ENCODE measurements around the gene S100P. TPM values are rescaled to one million over a fixed set of nuclear protein-coding genes. Genes with fewer than 3 reads are reported as not detected.

The S100P gene
- total RNA-seq, 1 experiment from 2014 or later: 480 TPM

DNA sequence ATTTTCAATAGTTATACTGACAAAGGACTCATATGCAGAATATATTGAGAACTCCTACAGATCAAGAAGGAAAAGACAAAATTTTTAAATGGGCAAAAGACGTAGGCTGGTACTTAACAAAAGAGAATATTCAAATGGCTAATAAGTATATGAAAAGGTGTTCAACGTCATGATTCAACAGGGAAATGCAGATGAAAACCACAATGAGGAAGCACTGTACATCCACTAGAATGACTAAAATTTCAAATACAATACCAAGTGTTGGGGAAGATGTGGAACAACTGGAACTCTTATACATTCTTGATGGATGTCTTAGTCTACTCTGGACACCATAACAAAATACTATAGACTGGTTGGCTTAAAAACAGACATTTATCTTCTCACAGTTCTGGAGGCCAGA, 17.3 kb downstream of the S100P start:
- POLR2A ChIA-PET (ENCODE audit: unreplicated experiment): interaction anchor here (0.7 kb wide), 1 partner anchor 17 kb away, joined by 3 read pairs; the partner anchor contains the start of gene S100P

GRCh38 chr4:6714954-6715353, 21.3 kb downstream of the S100P start:
- no peak for TF ChIP-seq EZH2 (IDR thresholded peaks at IDR 0.05; ENCODE audit: low read depth)
- no peak for TF ChIP-seq CTCF (conservative IDR thresholded peaks at IDR 0.05)
- BruUV-seq (replicated peaks): no TSS peak
- Histone ChIP-seq H3K27me3 (ENCODE audit: insufficient read depth, low read depth) (no peaks in the 10 kb centered on the region), H3K79me2 (ENCODE audit: low read depth) (peaks cover 23% of the 10 kb centered on the region), H3K9me3 (ENCODE audit: insufficient read depth, low read depth) (no peaks in the 10 kb centered on the region), H2AFZ (no peak overlapping the region), H4K20me1 (ENCODE audit: insufficient read depth) (peaks cover 5% of the 10 kb centered on the region; the same call in 1 of the 2 replicates), H3F3A (ENCODE audit: insufficient read depth, low read depth) (peaks cover 12% of the 10 kb centered on the region; the same call in 1 of the 2 replicates), H3K4me1 (replicated peaks; ENCODE audit: insufficient read depth) (peaks cover 11% of the 10 kb centered on the region), H3K9me2 (ENCODE audit: insufficient read depth) (no peaks in the 10 kb centered on the region), H3K4me2 (0 out of 2 replicates have a peak overlapping the region, but pooled peaks have one; percentile 93), H3K4me3 (0 out of 2 replicates have a peak overlapping the region, but pooled peaks have one; percentile 94), H3K36me3 (ENCODE audit: low read depth) (no peaks in the 10 kb centered on the region), H3K27ac (no peak overlapping the region)
- ChIA-PET CTCF (no interaction called here), POLR2A (ENCODE audit: unreplicated experiment) (no interaction called here)
- DNase-seq: no peak
- intact Hi-C loops (cut with micrococcal nuclease; ENCODE audit: unreplicated experiment): loop anchor here (5.0 kb wide), 1 partner anchor 73 kb away; the partner anchor contains the start of gene MRFAP1

More for the DNA sequence above, 17.3 kb downstream of the S100P start:
- TF ChIP-seq EZH2 (IDR thresholded peaks at IDR 0.05; ENCODE audit: low read depth) (no peak), CTCF (conservative IDR thresholded peaks at IDR 0.05) (no peak)
- Histone ChIP-seq H2AFZ (no peak overlapping the region), H3K9me3 (ENCODE audit: insufficient read depth, low read depth) (no peaks in the 10 kb centered on the region), H4K20me1 (ENCODE audit: insufficient read depth) (no peaks in the 10 kb centered on the region), H3K9me2 (ENCODE audit: insufficient read depth) (no peaks in the 10 kb centered on the region), H3K4me2 (peak overlapping the region; percentile 90), H3F3A (ENCODE audit: insufficient read depth, low read depth) (peaks cover 7% of the 10 kb centered on the region; the same call in 1 of the 2 replicates), H3K36me3 (ENCODE audit: low read depth) (peaks cover 11% of the 10 kb centered on the region), H3K4me3 (no peak overlapping the region), H3K27me3 (ENCODE audit: insufficient read depth, low read depth) (no peaks in the 10 kb centered on the region), H3K27ac (no peak overlapping the region), H3K79me2 (ENCODE audit: low read depth) (peaks cover 36% of the 10 kb centered on the region), H3K4me1 (replicated peaks; ENCODE audit: insufficient read depth) (peaks cover 21% of the 10 kb centered on the region)
- CTCF ChIA-PET: no interaction called here
- intact Hi-C loops (cut with micrococcal nuclease; ENCODE audit: unreplicated experiment): no loop called here
- no TSS peak for BruUV-seq (replicated peaks)
- no peak for DNase-seq

DNA sequence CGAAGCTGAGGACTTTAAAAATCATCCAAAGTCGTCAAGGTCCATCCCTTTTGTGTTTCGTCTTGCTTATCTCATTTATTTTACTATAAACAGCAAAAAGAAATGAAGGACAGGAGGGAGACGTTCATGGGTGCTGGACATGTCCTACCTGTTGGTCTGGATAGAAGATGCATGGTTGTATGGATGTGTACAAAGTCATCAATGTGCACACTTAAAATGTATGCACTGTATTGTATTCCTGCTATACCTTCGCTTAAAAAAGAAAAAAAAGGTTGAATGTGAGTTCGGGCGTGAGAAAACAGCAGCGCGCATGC, 22.0 kb downstream of the S100P start:
- Histone ChIP-seq H4K20me1 (ENCODE audit: insufficient read depth) (peaks cover 5% of the 10 kb centered on the region; the same call in 1 of the 2 replicates), H3K9me3 (ENCODE audit: insufficient read depth, low read depth) (no peaks in the 10 kb centered on the region), H3F3A (ENCODE audit: insufficient read depth, low read depth) (peaks cover 6% of the 10 kb centered on the region; the same call in 1 of the 2 replicates), H3K27me3 (ENCODE audit: insufficient read depth, low read depth) (no peaks in the 10 kb centered on the region), H3K4me1 (replicated peaks; ENCODE audit: insufficient read depth) (peaks cover 11% of the 10 kb centered on the region), H3K27ac (peak overlapping the region; percentile 51; the same call in 1 of the 2 replicates), H3K9me2 (ENCODE audit: insufficient read depth) (no peaks in the 10 kb centered on the region), H3K36me3 (ENCODE audit: low read depth) (no peaks in the 10 kb centered on the region), H3K4me2 (peak overlapping the region; percentile 93), H2AFZ (0 out of 2 replicates have a peak overlapping the region, but pooled peaks have one; percentile 71), H3K79me2 (ENCODE audit: low read depth) (peaks cover 23% of the 10 kb centered on the region), H3K4me3 (peak overlapping the region; percentile 94)
- POLR2A ChIA-PET (ENCODE audit: unreplicated experiment): interaction anchor here (0.6 to 1.5 kb wide), 2 partner anchors 20 to 100 kb away, joined by 3 read pairs; no protein-coding TSS in a partner anchor
- CTCF ChIA-PET: interaction anchor here (1.8 kb wide), 1 partner anchor 41 kb away, joined by 8 read pairs; no protein-coding TSS in a partner anchor
- intact Hi-C loops (cut with micrococcal nuclease; ENCODE audit: unreplicated experiment): loop anchor here (1.0 to 5.0 kb wide), 2 partner anchors 41 to 73 kb away; partner anchors contain the start of gene MRFAP1
- DNase-seq: no peak
- TF ChIP-seq CTCF (conservative IDR thresholded peaks at IDR 0.05) (no peak), EZH2 (IDR thresholded peaks at IDR 0.05; ENCODE audit: low read depth) (no peak)
- BruUV-seq (replicated peaks): no TSS peak

Data from PC-9 (cell line).